Measurements from ENCODE around the gene MRM1.

The MRM1 gene

GRCh38 chr17:36591434-36592315 is 9.7 kb upstream of the MRM1 start, which contains the start of gene DHRS11:
Gene DHRS11, plus strand, starts transcription at chr17:36591879. Its CDS starts 131 bp downstream, at chr17:36592010.
- H3K4me2 ChIP-seq (ENCODE audit: low read length) = peak within 1 kb of the TSS; percentile 66
- H3K4me3 ChIP-seq (ENCODE audit: low read depth, low read length, poor library complexity, severe bottlenecking) = peak within 1 kb of the TSS; percentile 95
- no peak within 1 kb of the TSS for H2AFZ ChIP-seq (ENCODE audit: low read length)
- H3K9ac ChIP-seq (ENCODE audit: low read length) = peak within 1 kb of the TSS; percentile 92
- peak within 1 kb of the TSS; percentile 11 for H3K27ac ChIP-seq (ENCODE audit: low read depth, low read length, poor library complexity, severe bottlenecking)
- H3K36me3 ChIP-seq (ENCODE audit: insufficient read depth, low read length) = peaks cover 29% of the 10 kb centered on the region
- peaks cover 25% of the 10 kb centered on the region for H3K4me1 ChIP-seq (ENCODE audit: insufficient read depth, low read length, severe bottlenecking)
- no peaks in the 10 kb centered on the region for H3K79me2 ChIP-seq (ENCODE audit: insufficient read depth, low read length)
- TF ChIP-seq EZH2 (IDR thresholded peaks at IDR 0.05; ENCODE audit: borderline replicate concordance, low read length) (no peak), CTCF (IDR thresholded peaks at IDR 0.05; ENCODE audit: low read length) (no peak)
- H3K9me3 ChIP-seq (ENCODE audit: low read length) = no peaks in the 10 kb centered on the region
- H4K20me1 ChIP-seq (ENCODE audit: insufficient read depth, low read length) = no peaks in the 10 kb centered on the region
- H3F3A ChIP-seq (ENCODE audit: insufficient read depth, low read length) = no peaks in the 10 kb centered on the region
- no peaks in the 10 kb centered on the region for H3K9me2 ChIP-seq (ENCODE audit: low read depth, low read length)
- no peaks in the 10 kb centered on the region for H3K27me3 ChIP-seq (ENCODE audit: insufficient read depth, low read length)

DNA sequence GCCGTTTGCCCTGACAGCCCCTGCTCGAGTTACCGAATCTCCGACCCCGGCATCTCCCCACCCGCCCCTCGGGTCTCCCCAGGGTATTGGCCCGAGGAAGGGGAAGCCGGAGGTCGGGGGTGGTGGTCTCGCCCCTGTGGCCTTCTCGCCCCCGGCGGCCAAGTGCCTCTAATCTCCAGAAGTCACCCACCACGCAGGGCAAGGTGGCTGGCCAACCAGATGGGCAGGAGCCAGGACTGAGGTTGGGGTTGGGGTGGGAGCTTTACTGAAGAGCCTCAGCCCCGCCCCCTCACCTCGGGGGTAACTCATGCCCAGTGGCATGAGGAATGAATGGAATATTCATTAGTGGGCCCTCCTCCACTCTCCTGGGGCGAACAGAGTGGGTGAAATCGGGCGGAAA is 9.1 kb upstream of the MRM1 start:
- Histone ChIP-seq H3F3A (ENCODE audit: insufficient read depth, low read length) (no peaks in the 10 kb centered on the region), H4K20me1 (ENCODE audit: insufficient read depth, low read length) (no peaks in the 10 kb centered on the region), H2AFZ (ENCODE audit: low read length) (no peak overlapping the region), H3K9me2 (ENCODE audit: low read depth, low read length) (no peaks in the 10 kb centered on the region), H3K79me2 (ENCODE audit: insufficient read depth, low read length) (no peaks in the 10 kb centered on the region), H3K4me2 (ENCODE audit: low read length) (peak overlapping the region; percentile 66), H3K9ac (ENCODE audit: low read length) (peak overlapping the region; percentile 92), H3K9me3 (ENCODE audit: low read length) (no peaks in the 10 kb centered on the region), H3K27ac (ENCODE audit: low read depth, low read length, poor library complexity, severe bottlenecking) (no peak overlapping the region), H3K4me3 (ENCODE audit: low read depth, low read length, poor library complexity, severe bottlenecking) (peak overlapping the region; percentile 95), H3K36me3 (ENCODE audit: insufficient read depth, low read length) (peaks cover 22% of the 10 kb centered on the region), H3K4me1 (ENCODE audit: insufficient read depth, low read length, severe bottlenecking) (peaks cover 25% of the 10 kb centered on the region), H3K27me3 (ENCODE audit: insufficient read depth, low read length) (no peaks in the 10 kb centered on the region)
- TF ChIP-seq EZH2 (IDR thresholded peaks at IDR 0.05; ENCODE audit: borderline replicate concordance, low read length) = no peak

DNA sequence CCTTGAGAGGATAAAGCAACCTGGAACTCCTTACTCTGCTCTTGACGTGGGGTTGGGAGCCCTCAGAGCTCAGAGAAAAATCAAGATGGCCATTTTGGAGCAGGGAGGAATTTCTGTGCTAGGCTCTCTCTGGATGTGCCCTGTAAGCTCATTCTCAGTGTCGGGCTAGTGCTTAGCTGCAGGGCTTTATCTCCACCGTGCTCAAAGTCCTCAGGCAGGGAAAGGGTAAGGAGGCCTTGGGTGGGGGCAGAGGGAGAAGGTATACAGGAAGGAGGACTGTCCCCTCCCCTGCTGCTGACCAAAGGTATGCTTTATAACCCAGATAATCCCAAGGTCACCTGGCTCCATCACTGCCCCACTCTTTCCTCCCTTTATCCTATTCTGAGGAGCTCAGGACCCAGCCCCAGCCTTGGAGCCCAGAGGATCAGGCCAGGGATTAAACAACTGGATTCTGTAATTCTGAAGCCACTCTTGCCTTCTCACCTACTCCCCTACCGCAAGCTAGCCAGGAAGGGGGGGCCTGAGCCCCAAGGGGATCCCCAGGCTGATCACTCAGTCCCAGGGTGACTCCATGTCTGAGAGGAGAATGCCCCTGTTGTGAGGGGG is 8.6 kb upstream of the MRM1 start:
- Histone ChIP-seq H3K4me2 (ENCODE audit: low read length) (peak overlapping the region; percentile 66), H3F3A (ENCODE audit: insufficient read depth, low read length) (no peaks in the 10 kb centered on the region), H3K79me2 (ENCODE audit: insufficient read depth, low read length) (no peaks in the 10 kb centered on the region), H3K9me3 (ENCODE audit: low read length) (no peaks in the 10 kb centered on the region), H3K9ac (ENCODE audit: low read length) (peak overlapping the region; percentile 92; the same call in 1 of the 2 replicates), H3K9me2 (ENCODE audit: low read depth, low read length) (no peaks in the 10 kb centered on the region), H3K4me1 (ENCODE audit: insufficient read depth, low read length, severe bottlenecking) (peaks cover 25% of the 10 kb centered on the region), H2AFZ (ENCODE audit: low read length) (no peak overlapping the region), H3K36me3 (ENCODE audit: insufficient read depth, low read length) (peaks cover 17% of the 10 kb centered on the region), H3K27ac (ENCODE audit: low read depth, low read length, poor library complexity, severe bottlenecking) (no peak overlapping the region), H3K4me3 (ENCODE audit: low read depth, low read length, poor library complexity, severe bottlenecking) (peak overlapping the region; percentile 95), H3K27me3 (ENCODE audit: insufficient read depth, low read length) (no peaks in the 10 kb centered on the region), H4K20me1 (ENCODE audit: insufficient read depth, low read length) (no peaks in the 10 kb centered on the region)
- TF ChIP-seq EZH2 (IDR thresholded peaks at IDR 0.05; ENCODE audit: borderline replicate concordance, low read length) = no peak
- no peak for TF ChIP-seq CTCF (IDR thresholded peaks at IDR 0.05; ENCODE audit: low read length)
